SU-DHL-6 (cell line): ENCODE measurements around the gene PRDM11.

Experiments used
- H2AFZ ChIP-seq: fragments of 200-600 bp; sonication (generic); 2 replicates; pipeline ENCODE4 v1.6.1; 2014; ENCODE audit warnings: low read depth, mild to moderate bottlenecking, moderate library complexity, mixed read lengths, antibody characterized with exemption, low read length; ENCODE audit not compliant: severe bottlenecking
- H3F3A ChIP-seq: fragments of 200-600 bp; shearing (Covaris generic); 2 replicates; pipeline ENCODE4 v1.6.0; 2016; ENCODE audit warnings: antibody characterized with exemption, mild to moderate bottlenecking; ENCODE audit not compliant: insufficient read depth
- H3K27ac ChIP-seq: fragments of 200-600 bp; sonication (generic); 2 replicates; pipeline ENCODE4 v1.5.1; 2016; ENCODE audit warnings: low read depth, mild to moderate bottlenecking, low read length, moderate library complexity, mixed read lengths
- H3K27me3 ChIP-seq: fragments of 200-600 bp; sonication (generic), shearing (Covaris generic); 2 replicates; pipeline ENCODE4 v1.6.0; 2014; ENCODE audit warnings: mild to moderate bottlenecking, low read length
- H3K36me3 ChIP-seq: fragments of 200-600 bp; sonication (generic); 2 replicates; pipeline ENCODE4 v1.6.1; 2014; ENCODE audit warnings: mild to moderate bottlenecking, low read length, mixed read lengths
- H3K4me2 ChIP-seq: fragments of 300-600, 200-600 bp; shearing (Covaris generic), sonication (generic); 2 replicates; pipeline ENCODE4 v1.6.0; 2014; ENCODE audit warnings: low read length, low read depth, mild to moderate bottlenecking; ENCODE audit not compliant: poor library complexity, severe bottlenecking
- H3K4me3 ChIP-seq: fragments of 200-600 bp; sonication (generic); 2 replicates; pipeline ENCODE4 v1.5.1; 2014; ENCODE audit warnings: antibody characterized with exemption, low read length, mild to moderate bottlenecking, mixed read lengths; ENCODE audit not compliant: insufficient read depth, poor library complexity, severe bottlenecking
- H3K79me2 ChIP-seq: fragments of 200-600 bp; sonication (generic); 2 replicates; pipeline ENCODE4 v1.6.1; 2014; ENCODE audit warnings: mild to moderate bottlenecking, low read length, moderate library complexity; ENCODE audit not compliant: insufficient read depth
- H3K9ac ChIP-seq: fragments of 200-600 bp; sonication (generic); 2 replicates; pipeline ENCODE4 v1.7.0; 2014; ENCODE audit warnings: mild to moderate bottlenecking, low read length
- H3K9me2 ChIP-seq: fragments of 200-600 bp; sonication (generic); replicated peaks from 2 replicates; pipeline ENCODE4 v1.6.1; 2014; ENCODE audit warnings: low read length; ENCODE audit not compliant: insufficient read depth
- H3K9me3 ChIP-seq: fragments of 200-600 bp; sonication (generic); 2 replicates; pipeline ENCODE4 v1.6.1; 2014; ENCODE audit warnings: low read length, mixed read lengths; ENCODE audit not compliant: insufficient read depth
- H4K20me1 ChIP-seq: fragments of 200-600 bp; sonication (generic); 2 replicates; pipeline ENCODE4 v1.6.1; 2014; ENCODE audit warnings: low read depth, mild to moderate bottlenecking, antibody characterized with exemption, low read length, moderate library complexity, mixed read lengths
- CTCF ChIP-seq: fragments of 200-600 bp; sonication (generic); IDR thresholded peaks from one replicate; pipeline ENCODE4 v1.5.1; 2017; ENCODE audit warnings: antibody characterized with exemption, mild to moderate bottlenecking, low read length, moderate library complexity; ENCODE audit not compliant: insufficient read depth, poor library complexity, severe bottlenecking
- EZH2phosphoT487 ChIP-seq: fragments of 200-600 bp; sonication (generic), shearing (Covaris generic); conservative IDR thresholded peaks from 2 replicates; pipeline ENCODE4 v1.6.1; 2018; ENCODE audit warnings: mild to moderate bottlenecking, antibody characterized with exemption, low read length, moderate library complexity, mixed read lengths

The PRDM11 gene

GRCh38 chr11:45179686-45180178 is 33.3 kb downstream of the PRDM11 start:
- Histone ChIP-seq H3K27ac (no peak overlapping the region), H3K27me3 (no peaks in the 10 kb centered on the region), H4K20me1 (no peaks in the 10 kb centered on the region), H3K4me2 (peak overlapping the region; percentile 2), H3K79me2 (no peaks in the 10 kb centered on the region), H3K9ac (no peak overlapping the region), H3K4me3 (no peak overlapping the region), H3K9me3 (no peaks in the 10 kb centered on the region), H3K36me3 (no peaks in the 10 kb centered on the region), H2AFZ (no peak overlapping the region), H3K9me2 (no peaks in the 10 kb centered on the region), H3F3A (no peaks in the 10 kb centered on the region)
- TF ChIP-seq CTCF (no peak), EZH2phosphoT487 (no peak)

GRCh38 chr11:45180179-45180847 is 33.9 kb downstream of the PRDM11 start:
- no peak for TF ChIP-seq CTCF
- TF ChIP-seq EZH2phosphoT487: no peak
- Histone ChIP-seq H3K27ac (no peak overlapping the region), H2AFZ (no peak overlapping the region), H3K9me2 (no peaks in the 10 kb centered on the region), H3K4me3 (no peak overlapping the region), H3K36me3 (no peaks in the 10 kb centered on the region), H3F3A (no peaks in the 10 kb centered on the region), H3K79me2 (no peaks in the 10 kb centered on the region), H3K4me2 (peak overlapping the region; percentile 2), H4K20me1 (no peaks in the 10 kb centered on the region), H3K27me3 (no peaks in the 10 kb centered on the region), H3K9me3 (no peaks in the 10 kb centered on the region), H3K9ac (no peak overlapping the region)

GRCh38 chr11:45180848-45181192 is 34.4 kb downstream of the PRDM11 start:
- Histone ChIP-seq H3F3A (no peaks in the 10 kb centered on the region), H3K9me2 (no peaks in the 10 kb centered on the region), H3K9ac (no peak overlapping the region), H3K4me3 (no peak overlapping the region), H4K20me1 (no peaks in the 10 kb centered on the region), H3K4me2 (no peak overlapping the region), H3K27me3 (no peaks in the 10 kb centered on the region), H3K9me3 (no peaks in the 10 kb centered on the region), H3K36me3 (no peaks in the 10 kb centered on the region), H2AFZ (no peak overlapping the region), H3K79me2 (no peaks in the 10 kb centered on the region), H3K27ac (no peak overlapping the region)
- TF ChIP-seq CTCF: no peak
